ENCODE measurements around the gene KRT12.
"Not testable (repeated sequence)": the region's sequence is repeated elsewhere in the genome, so short reads cannot be mapped to it uniquely, and the experiment has no call there.

Gene KRT12

DNA sequence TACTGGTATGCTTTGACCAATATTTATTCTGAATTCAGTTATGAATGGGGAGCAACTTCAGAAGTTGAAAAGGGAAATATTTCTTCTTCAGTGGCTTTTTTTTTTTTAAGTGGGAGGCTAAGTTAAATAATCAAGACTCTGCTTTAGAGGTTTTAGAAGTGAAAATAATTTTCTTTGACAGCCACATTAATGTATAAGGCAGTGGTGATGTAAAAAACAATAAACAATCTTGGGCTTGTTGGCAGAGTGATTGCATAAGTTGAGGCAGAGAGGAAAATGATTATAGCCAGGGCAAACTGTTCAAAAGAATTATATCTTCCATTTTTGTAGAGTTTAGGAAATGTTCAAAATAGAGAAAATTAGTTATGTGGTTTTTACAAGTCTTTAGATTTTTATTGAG lies 5.4 kb upstream of the KRT12 start:
- DNase-seq, result no peak
- Mint-ChIP-seq H3K27ac (no peak overlapping the region), H3K9me3 (no peaks in the 10 kb centered on the region), H3K36me3 (ENCODE audit: insufficient read depth) (no peaks in the 10 kb centered on the region), H3K27me3 (peaks cover 4 to 46% of the 10 kb centered on the region in 2 donors), H3K4me1 (ENCODE audit: low read depth in 2 of 2) (no peaks in the 10 kb centered on the region), H3K4me3 (no peak overlapping the region)
- ATAC-seq (replicated peaks), result no peak

- no peak overlapping the region for H3K27ac Mint-ChIP-seq
- no peaks in the 10 kb centered on the region for H3K36me3 Mint-ChIP-seq (ENCODE audit: insufficient read depth)
- H3K9me3 Mint-ChIP-seq, result no peaks in the 10 kb centered on the region
- ATAC-seq (replicated peaks) (no peak), DNase-seq (no peak)
- H3K4me3 Mint-ChIP-seq, result no peak overlapping the region
- no peaks in the 10 kb centered on the region for H3K4me1 Mint-ChIP-seq (ENCODE audit: low read depth in 2 of 2)
- H3K27me3 Mint-ChIP-seq, result peaks cover 13 to 57% of the 10 kb centered on the region in 2 donors
These were observed 4.3 kb upstream of the KRT12 start for GRCh38 chr17:40871316-40871715.

DNA sequence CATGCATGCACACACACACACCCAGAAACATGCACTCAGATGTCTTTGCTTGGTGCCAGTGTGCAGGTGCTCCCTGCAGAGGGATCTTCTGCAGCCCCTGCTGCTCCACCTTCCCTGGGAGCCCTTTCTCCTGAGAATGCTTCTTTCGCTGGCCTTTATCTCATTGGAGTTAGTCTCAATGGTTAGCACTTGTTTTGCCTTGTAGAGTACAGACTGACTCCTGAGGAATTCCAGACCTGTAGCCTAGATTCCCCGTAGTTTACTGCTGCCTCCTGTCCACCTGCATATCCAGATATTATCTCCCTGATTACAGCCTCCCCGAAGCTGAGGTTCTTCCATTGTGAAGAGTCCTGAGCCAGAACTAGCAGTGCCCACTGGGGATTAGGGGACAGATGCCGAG lies 3.1 kb upstream of the KRT12 start:
- peaks cover 17 to 59% of the 10 kb centered on the region in 2 donors for H3K27me3 Mint-ChIP-seq
- no peaks in the 10 kb centered on the region for H3K36me3 Mint-ChIP-seq (ENCODE audit: insufficient read depth)
- no peak overlapping the region for H3K27ac Mint-ChIP-seq
- no peak overlapping the region for H3K4me3 Mint-ChIP-seq
- H3K9me3 Mint-ChIP-seq, result no peaks in the 10 kb centered on the region
- no peaks in the 10 kb centered on the region for H3K4me1 Mint-ChIP-seq (ENCODE audit: low read depth in 2 of 2)
- no peak for ATAC-seq (replicated peaks)
- DNase-seq, result no peak

GRCh38 chr17:40864661-40865390 lies 2.2 kb downstream of the KRT12 start:
- Mint-ChIP-seq H3K27me3 (peaks cover 40 to 69% of the 10 kb centered on the region in 2 donors), H3K4me3 (no peak overlapping the region), H3K4me1 (ENCODE audit: low read depth in 2 of 2) (peaks cover 0 to 2% of the 10 kb centered on the region in 2 donors), H3K9me3 (no peaks in the 10 kb centered on the region), H3K36me3 (ENCODE audit: insufficient read depth) (no peaks in the 10 kb centered on the region), H3K27ac (no peak overlapping the region)
- DNase-seq (no peak), ATAC-seq (replicated peaks) (no peak)

- H3K4me3 Mint-ChIP-seq, result no peak overlapping the region
- peaks cover 47 to 75% of the 10 kb centered on the region in 2 donors for H3K27me3 Mint-ChIP-seq
- ATAC-seq (replicated peaks), result no peak
- H3K27ac Mint-ChIP-seq, result no peak overlapping the region
- no peak for DNase-seq
- H3K36me3 Mint-ChIP-seq (ENCODE audit: insufficient read depth), result no peaks in the 10 kb centered on the region
- H3K9me3 Mint-ChIP-seq, result no peaks in the 10 kb centered on the region
- peaks cover 0 to 2% of the 10 kb centered on the region in 2 donors for H3K4me1 Mint-ChIP-seq (ENCODE audit: low read depth in 2 of 2)
These were observed 3.9 kb downstream of the KRT12 start for GRCh38 chr17:40862985-40863733.

- Mint-ChIP-seq H3K9me3 (no peaks in the 10 kb centered on the region), H3K27me3 (peaks cover 28 to 60% of the 10 kb centered on the region in 2 donors), H3K4me1 (ENCODE audit: low read depth in 2 of 2) (peaks cover 0 to 2% of the 10 kb centered on the region in 2 donors), H3K27ac (no peak overlapping the region), H3K4me3 (no peak overlapping the region), H3K36me3 (ENCODE audit: insufficient read depth) (no peaks in the 10 kb centered on the region)
- DNase-seq, result no peak
- ATAC-seq (replicated peaks), result no peak
These were observed 7.5 kb downstream of the KRT12 start for GRCh38 chr17:40859536-40859935.

- H3K4me3 Mint-ChIP-seq; H3K27ac Mint-ChIP-seq; DNase-seq; H3K9me3 Mint-ChIP-seq; H3K4me1 Mint-ChIP-seq (ENCODE audit: low read depth in 2 of 2); H3K36me3 Mint-ChIP-seq (ENCODE audit: insufficient read depth); ATAC-seq (replicated peaks): not testable (repeated sequence)
- H3K27me3 Mint-ChIP-seq, result peaks cover 35 to 64% of the 10 kb centered on the region in 2 donors
These were observed 8.4 kb downstream of the KRT12 start for GRCh38 chr17:40858667-40859066.

DNA sequence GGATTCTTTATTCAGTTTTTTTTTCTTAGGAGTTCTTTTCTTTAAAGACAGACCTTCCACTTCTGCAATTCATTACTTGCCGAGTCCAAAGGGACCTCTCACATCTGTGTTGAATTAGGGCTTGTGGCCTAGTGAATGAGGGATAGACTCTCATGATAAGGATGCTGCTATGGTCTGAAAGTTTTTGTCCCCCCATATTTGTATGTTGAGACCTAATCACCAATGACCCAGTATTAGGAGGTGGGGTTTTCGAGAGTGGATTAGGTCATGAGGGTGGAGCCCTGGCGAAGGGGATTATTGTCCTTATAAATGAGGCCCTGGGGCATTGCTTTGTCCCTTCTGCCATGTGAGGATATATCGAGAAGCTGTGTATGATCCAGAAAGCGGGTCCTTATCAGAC lies 9.5 kb downstream of the KRT12 start:
- Mint-ChIP-seq H3K36me3 (ENCODE audit: insufficient read depth) (no peaks in the 10 kb centered on the region), H3K27ac (no peak overlapping the region), H3K27me3 (peaks cover 42 to 64% of the 10 kb centered on the region in 2 donors), H3K4me3 (no peak overlapping the region), H3K4me1 (ENCODE audit: low read depth in 2 of 2) (no peaks in the 10 kb centered on the region), H3K9me3 (no peaks in the 10 kb centered on the region)
- ATAC-seq (replicated peaks) (no peak), DNase-seq (no peak)

- peaks cover 41 to 58% of the 10 kb centered on the region in 2 donors for H3K27me3 Mint-ChIP-seq
- DNase-seq (no peak), ATAC-seq (replicated peaks) (no peak)
- no peaks in the 10 kb centered on the region for H3K9me3 Mint-ChIP-seq
- no peak overlapping the region for H3K4me3 Mint-ChIP-seq
- no peak overlapping the region for H3K27ac Mint-ChIP-seq
- no peaks in the 10 kb centered on the region for H3K36me3 Mint-ChIP-seq (ENCODE audit: insufficient read depth)
- no peaks in the 10 kb centered on the region for H3K4me1 Mint-ChIP-seq (ENCODE audit: low read depth in 2 of 2)
These were observed 12.7 kb downstream of the KRT12 start for GRCh38 chr17:40854175-40854814.

GRCh38 chr17:40852364-40852763 lies 14.7 kb downstream of the KRT12 start:
- Mint-ChIP-seq H3K4me3 (no peak overlapping the region), H3K4me1 (ENCODE audit: low read depth in 2 of 2) (no peaks in the 10 kb centered on the region), H3K27ac (no peak overlapping the region), H3K9me3 (no peaks in the 10 kb centered on the region), H3K27me3 (peaks cover 37 to 45% of the 10 kb centered on the region in 2 donors), H3K36me3 (ENCODE audit: insufficient read depth) (no peaks in the 10 kb centered on the region)
- DNase-seq (no peak), ATAC-seq (replicated peaks) (no peak)

- no peak for ATAC-seq (replicated peaks)
- DNase-seq, result no peak
- no peaks in the 10 kb centered on the region for H3K9me3 Mint-ChIP-seq
- H3K4me3 Mint-ChIP-seq, result no peak overlapping the region
- peaks cover 46 to 54% of the 10 kb centered on the region in 2 donors for H3K27me3 Mint-ChIP-seq
- H3K36me3 Mint-ChIP-seq (ENCODE audit: insufficient read depth), result no peaks in the 10 kb centered on the region
- H3K4me1 Mint-ChIP-seq (ENCODE audit: low read depth in 2 of 2), result no peaks in the 10 kb centered on the region
- no peak overlapping the region for H3K27ac Mint-ChIP-seq
These were observed 16.6 kb downstream of the KRT12 start for GRCh38 chr17:40850293-40850972.

DNA sequence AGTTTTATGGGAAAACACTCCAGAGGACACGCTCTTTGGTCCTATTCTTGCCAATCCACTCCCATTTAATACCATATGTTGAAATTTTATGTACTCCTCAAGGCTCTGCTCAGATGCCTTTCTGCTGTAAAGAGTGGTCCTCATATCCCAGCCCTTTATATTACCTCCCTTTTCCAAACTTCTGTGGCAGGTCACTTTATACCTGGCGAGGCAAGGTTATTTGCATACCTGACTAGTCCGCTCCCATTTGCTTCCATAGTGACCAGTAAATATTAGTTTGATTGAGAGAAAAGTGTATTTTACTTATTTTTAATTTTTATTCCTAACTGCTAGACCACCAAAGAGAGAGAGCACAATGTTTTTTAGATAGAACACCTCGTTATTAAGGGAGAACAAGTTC lies 17.3 kb downstream of the KRT12 start:
- H3K9me3 Mint-ChIP-seq, result no peaks in the 10 kb centered on the region
- no peak overlapping the region for H3K27ac Mint-ChIP-seq
- ATAC-seq (replicated peaks) (no peak), DNase-seq (no peak)
- peaks cover 48 to 54% of the 10 kb centered on the region in 2 donors for H3K27me3 Mint-ChIP-seq
- no peaks in the 10 kb centered on the region for H3K36me3 Mint-ChIP-seq (ENCODE audit: insufficient read depth)
- H3K4me1 Mint-ChIP-seq (ENCODE audit: low read depth in 2 of 2), result no peaks in the 10 kb centered on the region
- H3K4me3 Mint-ChIP-seq, result no peak overlapping the region

GRCh38 chr17:40848583-40849235 lies 18.3 kb downstream of the KRT12 start:
- Mint-ChIP-seq H3K27me3 (peaks cover 49 to 56% of the 10 kb centered on the region in 2 donors), H3K4me3 (no peak overlapping the region), H3K9me3 (no peaks in the 10 kb centered on the region), H3K27ac (no peak overlapping the region), H3K36me3 (ENCODE audit: insufficient read depth) (no peaks in the 10 kb centered on the region), H3K4me1 (ENCODE audit: low read depth in 2 of 2) (no peaks in the 10 kb centered on the region)
- no peak for DNase-seq
- ATAC-seq (replicated peaks), result no peak

Data from effector memory CD8-positive, alpha-beta T cell (primary cell).